Prostate gland (tissue), 2 donors: ENCODE data around the gene DPYD.

ENCODE experiments used
- CTCF ChIP-seq, 4 experiments: fragments of 200-600 bp in 2 of 4; fragments of 450-650 bp in 2 of 4; sonication (generic) in 2 of 4; IDR thresholded peaks; 1 replicate in 3 of 4; 2 replicates in 1 of 4; pipeline ENCODE4 v1.5.1; 2016 to 2019; ENCODE audit warnings: antibody characterized with exemption in 4 of 4, mild to moderate bottlenecking in 2 of 4, moderate library complexity in 2 of 4
- POLR2A ChIP-seq: fragments of 450-650 bp; IDR thresholded peaks from one replicate; pipeline ENCODE4 v1.6.1; 2016; ENCODE audit warnings: antibody characterized with exemption, mild to moderate bottlenecking
- POLR2AphosphoS5 ChIP-seq: sonication (generic); formaldehyde crosslinking; IDR thresholded peaks from one replicate; pipeline ENCODE4 v1.6.1; 2017; ENCODE audit warnings: antibody characterized with exemption

GRCh38 chr1:97143236-97143882, 777.5 kb downstream of the DPYD start:
- TF ChIP-seq POLR2A = no peak
- TF ChIP-seq CTCF (IDR thresholded peaks at IDR 0.05) = no peak
- no peak for TF ChIP-seq POLR2AphosphoS5
